Measurements from ENCODE around the gene SYNE4. TPM values are rescaled to one million over a fixed set of nuclear protein-coding genes. Genes with fewer than 3 reads are reported as not detected.

Gene SYNE4
- 7.4 TPM for total RNA-seq

GRCh38 chr19:36008336-36008978 lies at the start of gene SYNE4:
Gene SYNE4, minus strand, starts transcription at chr19:36008813. Its CDS starts 132 bp downstream, at chr19:36008681.

GRCh38 chr19:36054733-36055686 lies 46.4 kb upstream of the SYNE4 start, which contains the start of gene WDR62:
Gene WDR62, plus strand, starts transcription at chr19:36054897. Its CDS starts 75 bp downstream, at chr19:36054972.

GRCh38 chr19:36054119-36054732 lies 45.6 kb upstream of the SYNE4 start, which contains the start of gene THAP8:
Gene THAP8, minus strand, starts transcription at chr19:36054285. Its CDS starts 68 bp downstream, at chr19:36054217.

GRCh38 chr19:36032251-36033104 lies 23.9 kb upstream of the SYNE4 start, which contains the start of gene CLIP3:
Gene CLIP3, minus strand, starts transcription at chr19:36032873. Its CDS starts 516 bp downstream, at chr19:36032357.

GRCh38 chr19:36014012-36014924 lies 5.7 kb upstream of the SYNE4 start, which contains the start of gene ALKBH6:
Gene ALKBH6, minus strand, starts transcription at chr19:36014213. Its CDS starts 816 bp downstream, at chr19:36013397.

GRCh38 chr19:35995048-35995993 lies 13.3 kb downstream of the SYNE4 start, which contains the start of gene SDHAF1:
Gene SDHAF1, plus strand, starts transcription at chr19:35995188. Its CDS starts 87 bp downstream, at chr19:35995275.

Small RNA genes lying within 50 kb of the gene (small RNA-seq; reads per million reads assigned to genes)
- gene AF038458.1 (ENCODE audit: low replicate concordance), result not detected

Other genes with a start within 250 kb of the SYNE4 start
- gene ARHGAP33, start 233.2 kb downstream of the SYNE4 start, total RNA-seq, result 27.4 TPM
- 14.4 TPM for gene PRODH2, start 196.0 kb downstream of the SYNE4 start, total RNA-seq
- gene NPHS1, start 156.3 kb downstream of the SYNE4 start, total RNA-seq, result 32.8 TPM
- gene KIRREL2, start 151.9 kb downstream of the SYNE4 start, total RNA-seq, result 3.9 TPM
- 10.3 TPM for gene APLP1, start 140.2 kb downstream of the SYNE4 start, total RNA-seq
- 12.7 TPM for gene NFKBID, start 108.3 kb downstream of the SYNE4 start, total RNA-seq
- 6.9 TPM for gene HCST, start 106.3 kb downstream of the SYNE4 start, total RNA-seq
- gene TYROBP, start 100.5 kb downstream of the SYNE4 start, total RNA-seq, result 24.3 TPM
- gene LRFN3, start 72.4 kb downstream of the SYNE4 start, total RNA-seq, result 9.9 TPM
- 15.9 TPM for gene SDHAF1, start 13.6 kb downstream of the SYNE4 start, total RNA-seq
- 10.3 TPM for gene ALKBH6, start 5.4 kb upstream of the SYNE4 start, total RNA-seq
- 25.7 TPM for gene CLIP3, start 24.1 kb upstream of the SYNE4 start, total RNA-seq
- 6.7 TPM for gene THAP8, start 45.5 kb upstream of the SYNE4 start, total RNA-seq
- gene WDR62, start 46.1 kb upstream of the SYNE4 start, total RNA-seq, result 3.2 TPM
- gene OVOL3, start 102.3 kb upstream of the SYNE4 start, total RNA-seq, result not detected
- gene POLR2I, start 106.1 kb upstream of the SYNE4 start, total RNA-seq, result 56.9 TPM
- 89.8 TPM for gene TBCB, start 106.7 kb upstream of the SYNE4 start, total RNA-seq
- gene CAPNS1, start 131.3 kb upstream of the SYNE4 start, total RNA-seq, result 217 TPM
- gene COX7A1, start 143.6 kb upstream of the SYNE4 start, total RNA-seq, result 36.9 TPM
- gene ZNF565, start 205.9 kb upstream of the SYNE4 start, total RNA-seq, result 6.7 TPM
- 87.3 TPM for gene ZNF146, start 206.3 kb upstream of the SYNE4 start, total RNA-seq

All from metanephros (tissue), 2 donors.